ENCODE results near the gene HNRNPF. TPM values are rescaled to one million over a fixed set of nuclear protein-coding genes. Genes with fewer than 3 reads are reported as not detected.

The HNRNPF gene
- total RNA-seq, 4 donors from 2014 or later = 109 to 151 (median 135) TPM

DNA sequence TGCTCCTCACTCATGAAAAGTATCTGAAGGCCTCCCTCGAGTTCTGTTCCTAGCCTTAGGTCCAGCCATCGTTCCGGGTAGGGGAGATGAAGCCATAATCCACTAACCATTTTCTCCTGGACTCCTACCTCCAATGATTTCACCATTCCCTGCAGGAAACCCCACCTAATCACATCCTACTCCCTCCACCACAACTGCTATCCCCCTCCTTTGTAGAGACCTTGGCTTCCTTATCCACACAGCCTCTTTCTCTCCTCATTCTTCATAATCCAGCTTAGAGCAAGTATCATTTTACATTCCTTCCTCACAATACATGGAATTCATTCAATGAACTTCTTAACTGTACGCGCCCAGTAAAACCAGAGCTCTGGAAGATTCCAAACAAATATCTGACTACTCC, 18.7 kb downstream of the HNRNPF start:
- TF ChIP-seq, protein P1, sequence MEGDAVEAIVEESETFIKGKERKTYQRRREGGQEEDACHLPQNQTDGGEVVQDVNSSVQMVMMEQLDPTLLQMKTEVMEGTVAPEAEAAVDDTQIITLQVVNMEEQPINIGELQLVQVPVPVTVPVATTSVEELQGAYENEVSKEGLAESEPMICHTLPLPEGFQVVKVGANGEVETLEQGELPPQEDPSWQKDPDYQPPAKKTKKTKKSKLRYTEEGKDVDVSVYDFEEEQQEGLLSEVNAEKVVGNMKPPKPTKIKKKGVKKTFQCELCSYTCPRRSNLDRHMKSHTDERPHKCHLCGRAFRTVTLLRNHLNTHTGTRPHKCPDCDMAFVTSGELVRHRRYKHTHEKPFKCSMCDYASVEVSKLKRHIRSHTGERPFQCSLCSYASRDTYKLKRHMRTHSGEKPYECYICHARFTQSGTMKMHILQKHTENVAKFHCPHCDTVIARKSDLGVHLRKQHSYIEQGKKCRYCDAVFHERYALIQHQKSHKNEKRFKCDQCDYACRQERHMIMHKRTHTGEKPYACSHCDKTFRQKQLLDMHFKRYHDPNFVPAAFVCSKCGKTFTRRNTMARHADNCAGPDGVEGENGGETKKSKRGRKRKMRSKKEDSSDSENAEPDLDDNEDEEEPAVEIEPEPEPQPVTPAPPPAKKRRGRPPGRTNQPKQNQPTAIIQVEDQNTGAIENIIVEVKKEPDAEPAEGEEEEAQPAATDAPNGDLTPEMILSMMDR (IDR thresholded peaks at IDR 0.05; ENCODE audit: low read depth) = no peak

DNA sequence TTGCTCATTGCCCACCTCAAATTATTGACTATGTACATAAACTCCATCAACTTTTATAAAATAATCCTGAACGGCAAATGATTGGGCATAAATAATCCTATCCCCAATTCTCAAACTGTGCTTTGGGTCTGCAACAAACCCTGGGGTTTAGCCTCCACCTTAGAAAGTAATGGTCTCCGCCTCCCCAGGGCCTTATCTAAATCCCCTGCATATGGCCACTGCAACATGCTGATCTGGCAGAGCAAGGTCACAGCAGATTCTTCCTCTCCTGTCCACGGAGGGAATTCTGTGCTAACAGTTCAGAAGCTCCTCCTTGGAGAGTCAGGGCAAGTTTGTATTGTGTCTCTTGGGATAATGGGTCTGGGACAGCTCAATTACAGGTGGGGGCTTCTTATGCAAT, 19.1 kb downstream of the HNRNPF start:
- TF ChIP-seq, protein P1 (IDR thresholded peaks at IDR 0.05; ENCODE audit: low read depth) = no peak

DNA sequence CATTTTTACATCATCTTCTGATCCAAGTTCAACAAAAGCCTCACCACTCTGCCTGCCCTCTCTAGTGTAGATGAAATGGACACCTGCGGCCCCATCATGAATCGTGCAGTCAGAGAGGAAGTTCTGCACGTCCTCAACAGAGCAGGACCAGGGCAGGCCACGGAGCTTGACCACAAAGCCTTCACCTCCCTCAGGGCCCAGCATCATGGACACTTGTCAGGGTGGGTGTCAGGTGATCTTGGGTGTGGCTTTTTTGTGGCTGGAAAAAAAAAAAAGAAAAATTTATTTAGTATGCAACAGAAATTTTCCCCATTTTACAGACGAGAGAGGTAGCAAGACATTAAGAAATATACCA, 21.3 kb downstream of the HNRNPF start:
- TF ChIP-seq, protein P1 (IDR thresholded peaks at IDR 0.05; ENCODE audit: low read depth) = no peak

GRCh38 chr10:43386981-43387677, 21.9 kb downstream of the HNRNPF start:
- TF ChIP-seq, protein P1 (IDR thresholded peaks at IDR 0.05; ENCODE audit: low read depth) = no peak

GRCh38 chr10:43386549-43386948, 22.4 kb downstream of the HNRNPF start:
- TF ChIP-seq, protein P1 (IDR thresholded peaks at IDR 0.05; ENCODE audit: low read depth) = no peak

DNA sequence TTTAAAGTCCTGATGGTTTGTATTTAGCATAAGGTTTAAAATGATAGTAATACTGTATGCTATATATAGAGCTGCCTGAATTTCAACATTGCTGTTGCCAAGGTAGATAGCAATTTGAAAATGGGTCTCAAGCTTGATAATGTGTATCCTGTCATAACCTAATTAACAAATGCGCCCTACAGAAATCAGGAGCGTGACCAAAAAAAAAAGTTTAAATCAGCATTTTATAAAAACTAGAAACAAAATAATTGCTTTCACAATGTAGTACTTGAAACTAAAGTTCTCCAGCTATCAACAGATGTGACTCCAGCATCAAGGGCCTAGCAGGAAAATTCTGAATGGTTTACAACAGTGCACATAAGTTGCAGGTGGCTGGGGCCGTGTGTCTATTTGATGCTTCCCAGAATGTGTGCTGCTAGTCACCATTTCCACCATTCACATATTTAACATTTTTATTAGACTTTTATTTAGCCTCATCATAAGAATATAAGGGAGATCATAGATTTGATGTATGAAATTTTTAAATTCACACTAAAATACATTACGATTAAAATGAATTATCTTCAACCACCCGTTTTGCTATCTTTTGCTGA, 23.5 kb downstream of the HNRNPF start:
- TF ChIP-seq, protein P1 (IDR thresholded peaks at IDR 0.05; ENCODE audit: low read depth) = no peak

GRCh38 chr10:43384252-43385221, 24.4 kb downstream of the HNRNPF start:
- TF ChIP-seq, protein P1 (IDR thresholded peaks at IDR 0.05; ENCODE audit: low read depth) = no peak

Data from subcutaneous adipose tissue (tissue), 4 donors.